Adipose tissue (tissue), 3 donors: ENCODE data around the gene CLGN. TPM values are rescaled to one million over a fixed set of nuclear protein-coding genes. Genes with fewer than 3 reads are reported as not detected.

ENCODE experiments used
- H3K27ac ChIP-seq: one replicate; pipeline ENCODE4 v1.5.1; 2013; ENCODE audit warnings: low read depth, low read length
- WGBS, 3 donors: extraction: QIAGEN DNeasy Blood & Tissue Kit; methylation state at CpG; one replicate each; pipeline ENCODE4 v1.1.7; 2013; 5-methylcytosine and 5-hydroxymethylcytosine counted together
- polyA plus RNA-seq, 3 donors: library from polyadenylated mRNA; stranded (reverse); fragments of 200-250 nt; gene quantifications; one replicate each; pipeline ENCODE4 v1.2.3, GENCODE V29; 2013
- donor health status: healthy with polysubstance abuse.
- donor health status: Bipolar disorder and iron deficiency.
- donor health status: healthy.

CLGN gene
- polyA plus RNA-seq, 3 donors = 0.10 to 0.93 (median 0.11) TPM

- no peak overlapping the region for H3K27ac ChIP-seq
- 69 to 87% (median 70%) methylated on average over 5 of the region's 5 CpGs for WGBS, 3 donors
These were observed 31.8 kb downstream of the CLGN start for GRCh38 chr4:140395668-140396067.

GRCh38 chr4:140388015-140388414, 39.4 kb downstream of the CLGN start:
- WGBS, 3 donors = 84 to 98% (median 89%) methylated on average over 1 of the region's 1 CpG
- H3K27ac ChIP-seq = no peak overlapping the region

GRCh38 chr4:140382732-140383131, 44.7 kb downstream of the CLGN start:
- H3K27ac ChIP-seq = no peak overlapping the region

DNA sequence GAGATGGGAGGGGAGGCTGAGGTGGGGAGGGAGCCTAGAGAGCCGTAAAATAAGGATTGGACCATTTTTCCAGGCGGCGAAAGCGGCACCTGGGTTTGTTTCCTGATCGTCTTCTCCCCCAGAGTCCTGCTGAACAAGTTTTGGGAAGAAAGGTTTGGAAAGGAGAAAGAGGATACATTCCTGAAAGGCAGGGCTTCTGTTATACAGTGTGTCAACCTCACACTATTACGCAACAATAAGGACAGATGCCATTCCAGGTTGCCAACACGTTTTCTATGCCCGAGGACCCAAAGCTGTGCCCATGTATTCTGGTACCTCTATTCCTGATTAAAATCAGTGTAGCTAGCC, 53.3 kb downstream of the CLGN start:
- no peak overlapping the region for H3K27ac ChIP-seq
- WGBS, 3 donors = 3 to 8% (median 5%) methylated on average over 8 of the region's 8 CpGs

GRCh38 chr4:140373328-140374129, 53.9 kb downstream of the CLGN start, which contains the start of gene SCOC:
SCOC (plus strand) TSS chr4:140373646; CDS start chr4:140379171, 5,525 bp downstream.
- H3K27ac ChIP-seq = peak within 1 kb of the TSS; percentile 51
- 0 to 1% (median 0%) methylated on average over 62 to 63 of the region's 63 CpGs for WGBS, 3 donors

- 0 to 5% (median 1%) methylated on average over 21 of the region's 21 CpGs for WGBS, 3 donors
- H3K27ac ChIP-seq = no peak overlapping the region
These were observed 54.6 kb downstream of the CLGN start for GRCh38 chr4:140372751-140373327.

- 71 to 85% (median 85%) methylated on average over 3 of the region's 3 CpGs for WGBS, 3 donors
These were observed 58.8 kb downstream of the CLGN start for GRCh38 chr4:140368686-140369085.

DNA sequence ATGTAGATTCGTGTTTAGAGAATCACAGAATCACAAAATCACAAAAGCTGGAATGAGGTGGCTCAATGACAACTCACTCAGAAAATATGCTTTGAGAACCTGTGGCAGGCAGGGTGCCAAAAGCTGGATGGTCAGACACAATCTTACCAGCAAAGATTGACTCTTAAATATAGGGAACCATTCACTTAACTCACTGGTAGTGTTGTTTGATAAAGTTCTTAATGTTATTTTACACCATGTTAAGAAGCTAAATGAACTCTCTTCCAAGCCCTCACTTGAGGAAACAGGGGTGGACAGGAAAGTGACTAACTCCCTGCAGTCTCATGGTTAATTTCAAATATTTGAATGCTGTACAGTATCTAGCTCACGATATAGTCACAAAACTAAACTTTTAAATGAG, 59.7 kb downstream of the CLGN start:
- no peak overlapping the region for H3K27ac ChIP-seq
- WGBS, 3 donors = 47 to 82% (median 77%) methylated on average over 2 of the region's 2 CpGs

More at GRCh38 chr4:140368686-140369085, 58.8 kb downstream of the CLGN start:
- H3K27ac ChIP-seq = no peak overlapping the region

DNA sequence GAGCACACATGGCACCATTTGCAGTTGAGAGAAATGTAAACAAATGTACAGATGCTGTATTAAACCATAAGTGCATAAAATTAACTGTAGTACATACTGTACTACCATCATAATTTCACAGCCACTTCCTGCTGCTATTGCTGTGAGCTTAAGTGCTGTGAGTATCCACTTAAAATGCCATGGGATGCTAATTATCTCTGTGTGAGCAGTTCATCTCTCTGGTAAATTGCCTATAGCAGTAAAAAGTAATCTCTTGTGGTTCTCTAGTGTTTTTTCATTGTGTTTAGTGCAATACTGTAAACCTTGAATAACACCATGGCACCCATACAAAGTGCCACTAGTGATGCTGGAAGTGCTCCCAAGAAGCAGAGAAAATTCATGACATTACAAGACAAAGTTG, 63.9 kb downstream of the CLGN start:
- H3K27ac ChIP-seq = no peak overlapping the region

DNA sequence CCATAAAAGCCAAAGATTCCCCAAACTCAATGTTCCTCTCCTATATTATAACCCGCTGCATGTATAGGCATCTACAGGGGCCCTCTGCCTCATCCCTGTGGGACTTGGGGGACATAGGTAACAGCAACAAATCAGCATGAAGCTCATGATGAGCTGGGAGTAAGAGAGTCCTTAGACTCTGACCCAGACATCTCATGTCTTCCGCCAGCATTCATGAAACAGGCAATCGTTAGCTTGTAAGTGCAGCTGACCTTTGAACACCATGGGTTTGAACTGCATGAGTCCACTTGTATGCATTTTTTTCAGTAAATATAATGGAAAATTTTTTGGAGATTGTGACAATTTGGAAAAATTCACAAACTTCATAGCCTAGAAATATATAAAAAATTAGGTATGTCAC, 64.4 kb downstream of the CLGN start:
- H3K27ac ChIP-seq = no peak overlapping the region

DNA sequence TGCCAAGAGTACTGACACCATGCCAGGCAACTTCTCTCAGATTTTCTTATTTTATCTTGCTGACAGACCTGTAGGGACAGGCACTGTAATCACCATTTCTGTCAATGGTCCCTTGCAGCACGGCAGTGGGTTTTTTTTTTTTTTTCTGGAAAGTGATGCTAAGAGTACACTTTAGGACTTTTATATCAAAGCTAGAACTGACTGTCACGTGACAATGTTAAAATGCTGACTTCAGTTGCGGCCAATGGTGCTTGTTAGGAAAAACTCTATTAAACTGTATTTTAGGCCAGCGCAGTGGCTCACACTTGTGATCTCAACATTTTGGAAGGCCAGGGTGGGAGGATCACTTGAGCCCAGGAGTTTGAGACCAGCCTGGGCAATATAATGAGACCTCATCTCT, 66.3 kb downstream of the CLGN start:
- 86 to 94% (median 94%) methylated on average over 4 of the region's 4 CpGs for WGBS, 3 donors
- no peak overlapping the region for H3K27ac ChIP-seq

More for the DNA sequence above, 64.4 kb downstream of the CLGN start:
- 71 to 87% (median 87%) methylated on average over 3 of the region's 3 CpGs for WGBS, 3 donors

DNA sequence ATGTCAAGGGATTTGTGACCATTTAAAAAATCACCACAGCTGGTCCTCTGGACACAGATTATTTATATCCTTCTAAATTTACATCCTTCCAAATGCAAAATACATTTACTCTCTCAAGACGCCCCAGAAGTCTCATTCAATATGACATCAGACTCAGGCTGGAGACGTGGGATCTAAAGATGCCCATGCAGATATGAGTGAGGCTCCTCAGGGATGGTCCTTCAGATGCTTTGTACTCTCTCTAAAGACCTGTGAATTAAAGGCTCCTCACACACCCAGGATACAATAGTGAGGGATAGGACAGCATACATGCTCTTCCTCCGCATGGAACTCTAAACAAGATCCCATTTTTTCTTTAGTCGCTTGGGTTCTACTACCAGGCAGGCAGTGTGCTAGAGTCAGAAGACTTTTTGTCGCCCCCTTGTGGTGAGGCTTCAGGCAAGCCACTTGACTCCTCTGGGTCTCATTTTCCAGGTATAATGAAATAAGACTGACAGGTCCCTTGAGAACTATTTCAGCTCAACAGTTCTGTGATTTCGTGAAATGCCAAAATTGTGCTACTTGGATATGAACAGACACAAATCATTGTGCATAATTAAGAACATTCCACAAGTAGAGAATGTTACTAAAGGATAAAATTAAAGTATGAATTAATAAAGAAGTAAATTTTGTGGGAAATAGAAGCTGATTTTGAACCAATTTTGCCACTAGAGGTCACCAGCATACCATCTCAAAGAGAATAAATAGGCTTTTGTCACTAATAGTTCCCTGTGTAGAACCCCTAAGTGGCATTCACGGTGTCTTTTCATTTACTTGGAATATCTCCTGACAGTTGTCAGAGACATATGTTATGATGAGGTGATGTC, 67.7 kb downstream of the CLGN start:
- H3K27ac ChIP-seq = no peak overlapping the region
- WGBS, 3 donors = 25 to 36% (median 28%) methylated on average over 7 of the region's 7 CpGs

DNA sequence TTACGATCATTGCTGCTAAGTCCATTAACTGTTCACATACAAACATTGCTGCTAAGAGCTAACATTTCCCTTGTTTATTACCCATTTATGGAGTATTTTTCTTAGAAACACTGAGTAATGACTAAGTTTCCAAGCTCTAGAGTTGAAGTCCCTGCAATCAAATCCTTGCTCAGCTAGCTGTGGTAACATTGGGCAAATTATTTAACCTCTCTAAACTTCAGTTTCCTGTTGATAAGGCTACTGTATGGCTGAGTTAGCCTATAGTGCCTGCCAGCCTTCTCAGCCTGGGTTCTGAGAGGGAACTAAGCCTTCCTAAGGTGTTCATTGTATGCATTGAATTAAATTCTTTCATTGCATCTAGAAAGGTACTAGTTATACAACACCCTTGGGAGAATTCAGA, 69.2 kb downstream of the CLGN start:
- H3K27ac ChIP-seq = no peak overlapping the region
- WGBS, 3 donors = 0% methylated on average over 1 of the region's 1 CpG

GRCh38 chr4:140357868-140358267, 69.6 kb downstream of the CLGN start:
- H3K27ac ChIP-seq = no peak overlapping the region
- WGBS, 3 donors = 52 to 74% (median 70%) methylated on average over 3 of the region's 3 CpGs

DNA sequence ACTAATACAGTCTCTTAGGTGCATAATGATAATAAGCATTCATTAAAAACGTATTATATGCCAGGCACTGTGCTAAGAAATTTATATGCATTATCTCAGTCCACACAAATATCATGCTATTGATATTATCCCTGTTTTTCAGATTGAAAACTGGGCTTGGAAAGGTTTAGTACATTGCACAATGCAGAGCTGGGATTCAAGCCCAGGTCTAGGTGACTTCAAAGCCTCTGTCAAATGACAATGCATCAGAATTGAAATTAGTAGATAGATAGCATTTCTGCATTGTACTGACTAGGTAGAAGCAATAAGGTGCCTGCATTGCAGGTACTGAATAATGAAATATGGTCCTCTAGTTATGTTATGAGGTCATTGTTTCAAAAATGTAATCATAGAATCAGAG, 72.2 kb downstream of the CLGN start:
- 59 to 86% (median 85%) methylated on average over 1 of the region's 1 CpG for WGBS, 3 donors
- no peak overlapping the region for H3K27ac ChIP-seq

GRCh38 chr4:140353786-140354185, 73.7 kb downstream of the CLGN start:
- 57 to 73% (median 65%) methylated on average over 6 of the region's 6 CpGs for WGBS, 3 donors
- no peak overlapping the region for H3K27ac ChIP-seq

GRCh38 chr4:140351093-140352075, 76.1 kb downstream of the CLGN start:
- 91 to 94% (median 92%) methylated on average over 28 of the region's 28 CpGs for WGBS, 3 donors
- H3K27ac ChIP-seq = no peak overlapping the region

- WGBS, 3 donors = 57 to 92% (median 85%) methylated on average over 2 of the region's 2 CpGs
- H3K27ac ChIP-seq = no peak overlapping the region
These were observed 77.6 kb downstream of the CLGN start for GRCh38 chr4:140349816-140350215.
